Common myeloid progenitor, CD34-positive (primary cell): ENCODE measurements around the gene NAA20.
A peak's percentile ranks its signal among the peaks of the same experiment; 100 is the strongest.

ENCODE experiments used
- CTCF ChIA-PET: fragments of 350-600 bp; sonication (Branson Sonifier 250); formaldehyde crosslinking; loops from one replicate; lab custom pipeline; 2021; ENCODE audit warnings: antibody characterized with exemption; lab: Charles Lee
- POLR2A ChIA-PET: fragments of 350-600 bp; sonication (Branson Sonifier 250); formaldehyde crosslinking; loops from one replicate; lab custom pipeline; 2021; ENCODE audit warnings: antibody characterized with exemption; lab: Charles Lee
- DNase-seq, 3 donors: peaks; one replicate each; pipeline versions ENCODE4 v3.0.0 to v3.0.0-alpha.2; 2013
- H3K27ac ChIP-seq, 2 experiments: 1 replicate in 1 of 2; 2 replicates in 1 of 2; pipeline ENCODE4 v1.7.0; 2013; ENCODE audit warnings: inconsistent platforms in 2 of 2, low read length in 2 of 2, mild to moderate bottlenecking in 2 of 2, low read depth in 1 of 2, moderate library complexity in 1 of 2; ENCODE audit not compliant: severe bottlenecking in 2 of 2, insufficient read depth in 1 of 2, poor library complexity in 1 of 2
- H3K27me3 ChIP-seq, 5 experiments: replicated peaks in 2 of 5; 1 replicate in 3 of 5; 2 replicates in 2 of 5; pipeline versions ENCODE4 v1.6.1 to v1.7.0; 2013; ENCODE audit warnings: low read length in 4 of 5, mild to moderate bottlenecking in 2 of 5, moderate library complexity in 2 of 5, inconsistent platforms in 1 of 5; ENCODE audit not compliant: insufficient read depth in 5 of 5, control insufficient read depth in 4 of 5
- H3K36me3 ChIP-seq, 4 experiments: 1 replicate in 2 of 4; 2 replicates in 2 of 4; pipeline versions ENCODE4 v1.6.1 to v1.7.0; 2013; ENCODE audit warnings: low read length in 3 of 4, control low read depth in 1 of 4, mild to moderate bottlenecking in 1 of 4; ENCODE audit not compliant: control insufficient read depth in 4 of 4, insufficient read depth in 4 of 4
- H3K4me1 ChIP-seq, 4 experiments: 1 replicate in 3 of 4; 2 replicates in 1 of 4; pipeline versions ENCODE4 v1.6.1 to v1.7.1; 2013; ENCODE audit warnings: low read length in 3 of 4, mild to moderate bottlenecking in 3 of 4, control low read depth in 1 of 4, inconsistent platforms in 1 of 4, moderate library complexity in 1 of 4; ENCODE audit not compliant: control insufficient read depth in 4 of 4, insufficient read depth in 4 of 4; ENCODE audit errors: control extremely low read depth in 1 of 4
- H3K4me3 ChIP-seq, 7 experiments: 1 replicate in 4 of 7; 2 replicates in 3 of 7; pipeline versions ENCODE4 v1.5.1 to v1.7.0; 2013; ENCODE audit warnings: mild to moderate bottlenecking in 7 of 7, low read length in 6 of 7, moderate library complexity in 6 of 7, inconsistent platforms in 2 of 7, low read depth in 2 of 7, control low read depth in 1 of 7; ENCODE audit not compliant: insufficient read depth in 4 of 7, control insufficient read depth in 1 of 7; ENCODE audit errors: extremely low read depth in 1 of 7
- H3K9me3 ChIP-seq, 5 experiments: 1 replicate in 4 of 5; 2 replicates in 1 of 5; pipeline versions ENCODE4 v1.6.1 to v1.7.1; 2013; ENCODE audit warnings: low read length in 4 of 5, mild to moderate bottlenecking in 2 of 5, inconsistent platforms in 1 of 5, low read depth in 1 of 5, moderate library complexity in 1 of 5; ENCODE audit not compliant: control insufficient read depth in 4 of 5, insufficient read depth in 2 of 5; ENCODE audit errors: control extremely low read depth in 1 of 5
- WGBS: methylation state at CpG from one replicate; pipeline ENCODE4 v1.1.5; 2013; ENCODE audit not compliant: insufficient coverage; 5-methylcytosine and 5-hydroxymethylcytosine counted together

NAA20 gene

DNA sequence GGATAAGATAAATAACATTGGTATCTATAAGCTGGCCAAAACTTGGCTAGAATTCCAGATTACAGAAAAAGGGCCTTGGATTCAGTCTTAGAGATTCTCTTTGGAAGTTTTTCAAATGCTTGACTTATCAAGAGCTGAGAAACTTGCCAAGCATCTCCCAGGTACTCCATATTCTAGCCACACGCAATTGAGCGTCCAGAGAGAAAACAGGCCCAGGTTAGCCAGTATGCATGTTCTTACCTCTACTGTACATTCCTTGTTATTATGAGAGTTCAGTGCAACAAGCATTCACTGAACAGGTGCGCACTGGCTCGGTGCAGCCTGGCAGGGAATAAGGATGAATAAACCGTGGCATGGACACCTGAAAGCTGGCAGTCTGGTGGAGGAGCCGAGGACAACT lies 21.4 kb downstream of the NAA20 start:
- no peak overlapping the region for H3K4me3 ChIP-seq
- peaks cover 37 to 98% (median 76%) of the 10 kb centered on the region in 4 experiments for H3K36me3 ChIP-seq
- ChIA-PET CTCF (no interaction called here), POLR2A (no interaction called here)
- WGBS: 94% methylated on average over 6 of the region's 6 CpGs
- DNase-seq: no peak
- H3K27me3 ChIP-seq: no peaks in the 10 kb centered on the region
- H3K27ac ChIP-seq: no peak overlapping the region
- no peaks in the 10 kb centered on the region for H3K4me1 ChIP-seq
- H3K9me3 ChIP-seq: no peaks in the 10 kb centered on the region

DNA sequence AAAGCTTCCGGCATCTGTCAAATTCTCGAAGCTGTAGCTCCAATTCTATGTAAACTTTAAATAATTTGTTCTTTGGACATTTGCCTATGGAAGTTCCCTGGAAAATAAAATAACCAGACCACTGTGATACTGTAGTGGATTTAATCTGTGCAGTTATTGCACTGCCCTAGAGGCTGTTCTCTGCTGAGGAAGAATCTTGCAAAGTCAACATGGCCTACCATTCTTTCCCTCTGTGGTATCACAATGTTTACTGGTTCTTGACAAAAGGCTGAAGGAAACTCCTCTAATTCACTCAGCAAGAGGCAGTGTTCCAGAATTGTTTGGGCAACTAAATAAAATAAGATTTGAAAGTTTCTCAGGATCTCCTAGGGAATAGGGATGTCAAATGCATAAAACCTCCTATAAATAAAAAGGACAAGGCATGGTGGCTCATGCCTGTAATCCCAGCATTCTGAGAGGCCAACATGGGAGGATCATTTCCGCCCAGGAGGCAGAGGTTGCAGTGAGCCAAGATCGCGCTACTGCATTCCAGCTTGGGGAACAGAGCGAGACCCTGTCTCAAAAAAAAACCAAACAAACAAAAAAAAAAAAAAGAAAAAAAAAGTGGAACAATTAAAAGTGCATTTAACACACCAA lies 22.7 kb downstream of the NAA20 start:
- DNase-seq: no peak
- Histone ChIP-seq H3K4me3 (no peak overlapping the region), H3K4me1 (no peaks in the 10 kb centered on the region), H3K36me3 (peaks cover 42 to 99% (median 74%) of the 10 kb centered on the region in 4 experiments), H3K9me3 (no peaks in the 10 kb centered on the region), H3K27me3 (no peaks in the 10 kb centered on the region), H3K27ac (no peak overlapping the region)
- POLR2A ChIA-PET: no interaction called here
- WGBS: 100% methylated on average over 1 of the region's 6 CpGs
- CTCF ChIA-PET: no interaction called here

DNA sequence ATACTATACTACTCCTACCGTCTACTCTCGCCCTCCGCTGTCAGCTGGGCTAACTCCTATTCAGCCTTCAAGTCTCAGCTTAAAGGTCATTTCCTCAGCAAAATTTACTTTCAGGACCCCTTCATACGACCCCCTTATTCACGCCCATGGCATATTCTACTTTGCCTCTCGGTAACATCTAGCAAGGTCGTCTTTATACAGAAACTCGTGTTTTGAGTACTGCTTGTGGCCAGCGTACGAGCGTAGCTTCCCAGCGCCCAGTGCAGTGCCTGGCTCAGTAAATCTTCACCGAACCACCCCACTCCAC lies 34.6 kb downstream of the NAA20 start:
- H3K9me3 ChIP-seq: no peaks in the 10 kb centered on the region
- DNase-seq: no peak
- CTCF ChIA-PET: interaction anchor here (1.3 to 1.7 kb wide), 5 partner anchors 10 to 55 kb away, joined by 4 to 12 read pairs (median 7); partner anchors contain the start of gene NAA20
- H3K4me1 ChIP-seq: peaks cover 10 to 31% (median 24%) of the 10 kb centered on the region in 4 experiments
- peak overlapping the region; percentile 82 to 93 for H3K27ac ChIP-seq
- peaks cover 11 to 37% (median 26%) of the 10 kb centered on the region in 4 experiments for H3K36me3 ChIP-seq
- POLR2A ChIA-PET: interaction anchor here (0.6 to 1.1 kb wide), 2 partner anchors 9 to 1463 kb away, joined by 3 to 4 read pairs; no protein-coding TSS in a partner anchor
- WGBS: 3% methylated on average over 13 of the region's 13 CpGs
- H3K4me3 ChIP-seq: peak overlapping the region; percentile 82 to 100 (median 92)
- no peaks in the 10 kb centered on the region for H3K27me3 ChIP-seq

DNA sequence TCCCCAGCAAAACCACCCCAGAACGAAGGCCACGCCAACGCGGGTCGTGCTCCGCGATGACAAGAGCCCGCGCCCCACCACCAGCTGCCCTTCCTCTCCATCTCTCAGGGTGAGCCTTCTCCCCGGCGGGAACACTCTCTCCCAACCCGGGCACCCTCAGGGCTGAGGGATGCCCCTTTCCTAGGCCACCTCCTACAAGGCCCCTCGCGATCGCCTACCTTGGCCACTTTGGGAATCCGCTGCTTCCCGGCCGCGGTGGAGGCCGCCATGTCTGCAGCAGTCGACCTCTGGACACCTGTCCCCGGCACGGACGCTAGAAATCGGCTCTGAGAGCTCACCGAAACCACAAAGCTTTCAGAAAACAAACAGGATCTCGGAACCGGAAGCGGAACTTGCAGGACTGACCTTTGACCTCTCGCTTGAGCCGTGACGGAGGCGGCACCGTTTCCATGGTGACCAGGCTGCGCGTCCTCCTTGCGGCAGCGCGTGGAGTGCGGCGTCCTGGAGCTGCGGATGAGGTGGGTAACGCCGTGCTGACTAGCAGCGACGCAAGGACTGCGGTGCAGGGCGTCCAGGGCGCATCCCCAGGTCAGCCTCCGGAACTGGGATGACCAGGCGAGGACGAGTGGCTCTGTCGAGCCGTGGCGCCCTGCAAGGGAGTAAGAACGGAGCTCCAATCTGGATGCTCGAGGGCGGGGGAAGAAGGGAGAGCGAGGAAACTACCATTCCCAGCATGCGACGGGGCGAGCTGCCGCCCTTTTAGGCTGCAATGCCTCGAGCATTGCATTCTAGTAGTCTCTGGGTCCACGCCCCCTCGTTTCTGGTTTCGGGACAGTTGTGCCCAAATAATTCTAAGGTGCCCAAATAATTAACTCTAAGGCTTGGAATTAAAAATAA lies 35.2 kb downstream of the NAA20 start, which contains the start of the genes CFAP61 and CRNKL1:
CFAP61 (plus strand) TSS at position 459 of the 897 bp plus-strand sequence. CDS start 4,122 bp downstream, outside the sequence.
CRNKL1 (minus strand) TSS at position 393 of the 897 bp plus-strand sequence; CDS start at position 269, 124 bp downstream.
- peaks cover 9 to 31% (median 22%) of the 10 kb centered on the region in 4 experiments for H3K36me3 ChIP-seq
- H3K27ac ChIP-seq: peak within 1 kb of the TSS; percentile 82 to 93
- peaks cover 10 to 31% (median 24%) of the 10 kb centered on the region in 4 experiments for H3K4me1 ChIP-seq
- ChIA-PET POLR2A (interaction anchor here (0.6 to 1.1 kb wide), 4 partner anchors 9 to 1464 kb away, joined by 3 to 4 read pairs (median 4); partner anchors contain the start of gene NAA20), CTCF (interaction anchor here (1.1 to 1.7 kb wide), 7 partner anchors 10 to 56 kb away, joined by 3 to 12 read pairs (median 5); partner anchors contain the start of gene NAA20)
- H3K9me3 ChIP-seq: no peaks in the 10 kb centered on the region
- under 1% methylated on average over 59 of the region's 67 CpGs for WGBS
- no peaks in the 10 kb centered on the region for H3K27me3 ChIP-seq
- DNase-seq: peak; percentile 98 to 99 (median 99)
- peak within 1 kb of the TSS; percentile 82 to 100 (median 92) for H3K4me3 ChIP-seq

DNA sequence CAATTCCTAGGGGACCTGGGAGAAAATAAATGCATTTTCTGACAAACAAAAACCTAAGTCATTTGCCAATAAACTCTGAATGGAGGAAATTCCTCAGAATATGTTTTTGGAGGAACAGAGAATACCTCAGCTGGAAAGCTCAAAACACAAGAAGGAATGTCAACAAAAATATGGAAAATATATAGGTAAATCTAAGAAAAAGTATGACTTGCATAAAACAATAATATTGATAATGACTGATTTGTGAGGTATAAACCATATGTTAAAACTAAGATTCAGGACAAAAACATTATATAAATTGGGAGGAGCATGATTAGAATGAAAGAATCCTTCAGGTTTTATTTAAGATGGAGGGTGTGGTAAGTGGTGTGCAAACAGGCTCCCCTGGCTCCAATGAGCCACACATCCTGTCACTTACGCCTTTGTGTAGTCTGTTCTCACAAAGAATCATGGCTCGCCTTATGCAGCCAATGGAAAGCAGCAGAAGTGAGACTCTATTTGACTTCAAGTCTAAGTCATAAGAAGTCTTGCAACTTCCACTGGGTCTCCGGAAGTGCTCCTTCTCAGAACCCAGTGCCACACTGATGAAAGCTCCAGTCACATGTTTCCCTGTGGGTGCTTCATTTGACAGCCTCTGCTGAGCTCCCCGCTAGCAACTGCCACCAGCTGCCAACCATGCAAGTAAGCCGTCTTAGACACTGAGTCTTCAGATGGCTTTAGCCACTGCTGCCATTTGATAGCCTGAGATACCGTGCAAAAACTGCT lies 43.3 kb downstream of the NAA20 start:
- ChIA-PET POLR2A (no interaction called here), CTCF (no interaction called here)
- Histone ChIP-seq H3K36me3 (no peaks in the 10 kb centered on the region), H3K4me3 (no peak overlapping the region), H3K4me1 (peaks cover 5 to 26% (median 12%) of the 10 kb centered on the region in 4 experiments), H3K27me3 (no peaks in the 10 kb centered on the region), H3K9me3 (no peaks in the 10 kb centered on the region), H3K27ac (no peak overlapping the region)
- no peak for DNase-seq
- WGBS: 89% methylated on average over 5 of the region's 6 CpGs

DNA sequence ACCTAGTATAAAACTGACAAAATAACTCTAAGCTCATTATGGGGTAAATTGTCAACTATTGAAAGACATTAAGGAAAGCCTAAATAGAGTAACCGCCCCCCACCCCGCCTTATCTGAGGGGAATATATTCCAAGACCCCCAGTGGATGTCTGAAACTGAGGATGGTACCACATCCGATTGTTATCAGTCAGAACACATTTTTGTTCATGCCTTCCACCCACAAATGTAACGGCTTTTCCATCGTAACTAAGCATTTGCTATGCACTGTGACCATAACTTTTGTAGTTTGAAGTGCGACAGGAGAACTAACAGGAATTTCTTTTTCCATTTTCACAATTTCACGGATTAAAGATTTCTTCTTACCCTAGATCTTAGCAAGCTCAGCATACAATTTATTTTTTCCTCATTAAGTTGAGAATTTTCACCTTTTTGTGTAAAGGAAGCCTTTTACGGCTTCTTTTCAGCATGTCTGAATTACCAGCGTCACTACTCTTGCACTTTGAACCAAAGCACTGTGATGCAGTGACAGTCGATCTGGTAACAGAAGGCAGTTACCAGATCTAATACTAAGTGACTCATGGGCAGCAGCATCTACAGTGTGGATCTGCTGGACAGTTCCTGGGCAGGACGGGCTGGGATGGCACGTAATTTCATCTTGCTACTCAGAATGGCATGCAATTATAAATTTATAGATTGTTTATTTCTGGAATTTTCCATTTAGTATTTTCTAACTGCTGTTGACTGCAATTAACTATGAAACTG lies 47.0 kb downstream of the NAA20 start:
- WGBS: 90% methylated on average over 5 of the region's 12 CpGs
- POLR2A ChIA-PET: no interaction called here
- no peak overlapping the region for H3K27ac ChIP-seq
- DNase-seq: peak in 1 of 3 donors; percentile 59
- no peaks in the 10 kb centered on the region for H3K27me3 ChIP-seq
- H3K36me3 ChIP-seq: no peaks in the 10 kb centered on the region
- H3K4me3 ChIP-seq: peak overlapping the region in 1 of 7 experiments; percentile 57
- peaks cover 0 to 21% (median 8%) of the 10 kb centered on the region in 4 experiments for H3K4me1 ChIP-seq
- CTCF ChIA-PET: interaction anchor here (1.4 kb wide), 1 partner anchor 20 kb away, joined by 5 read pairs; no protein-coding TSS in a partner anchor
- no peaks in the 10 kb centered on the region for H3K9me3 ChIP-seq
